ENCODE measurements around the gene C10orf143. TPM values are rescaled to one million over a fixed set of nuclear protein-coding genes. Genes with fewer than 3 reads are reported as not detected.
"Not testable (repeated sequence)": the region's sequence is repeated elsewhere in the genome, so short reads cannot be mapped to it uniquely, and the experiment has no call there.

The C10orf143 gene
- total RNA-seq, 2 experiments from 2014 or later: 5.5 to 5.8 TPM

DNA sequence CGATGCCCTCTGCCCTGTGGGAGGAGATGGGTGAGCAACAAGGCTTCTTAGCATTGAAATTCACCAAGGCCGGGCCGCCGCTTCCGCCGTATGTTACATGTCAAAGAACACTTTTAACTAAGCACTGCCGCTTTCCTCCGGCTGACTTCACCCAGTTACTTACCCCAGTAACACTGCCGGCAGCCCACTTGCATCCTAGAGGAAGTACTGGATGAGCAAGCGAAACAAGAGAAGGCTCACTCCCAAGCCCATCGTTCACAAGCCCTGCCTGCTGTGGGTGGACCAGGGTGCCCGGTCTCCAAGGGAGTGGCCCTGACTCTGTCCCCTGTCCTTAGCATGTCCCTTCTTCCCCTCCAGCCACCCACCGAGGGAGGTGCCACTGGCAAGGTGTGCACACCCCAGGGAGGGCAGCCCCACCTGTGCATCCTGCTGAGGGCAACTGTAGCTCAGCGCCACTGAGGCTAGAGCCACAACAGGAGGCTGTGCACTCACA is 73.4 kb downstream of the C10orf143 start:
- no peak overlapping the region for H3K27ac Mint-ChIP-seq
- no peak overlapping the region for H3K4me3 Mint-ChIP-seq
- H3K9me3 Mint-ChIP-seq: no peaks in the 10 kb centered on the region
- no peaks in the 10 kb centered on the region for H3K36me3 Mint-ChIP-seq (ENCODE audit: low read depth)
- H3K27me3 Mint-ChIP-seq: peaks cover 4% of the 10 kb centered on the region
- no peaks in the 10 kb centered on the region for H3K4me1 Mint-ChIP-seq
- CTCF ChIA-PET: no interaction called here
- no peak for DNase-seq
- POLR2A ChIA-PET: no interaction called here

DNA sequence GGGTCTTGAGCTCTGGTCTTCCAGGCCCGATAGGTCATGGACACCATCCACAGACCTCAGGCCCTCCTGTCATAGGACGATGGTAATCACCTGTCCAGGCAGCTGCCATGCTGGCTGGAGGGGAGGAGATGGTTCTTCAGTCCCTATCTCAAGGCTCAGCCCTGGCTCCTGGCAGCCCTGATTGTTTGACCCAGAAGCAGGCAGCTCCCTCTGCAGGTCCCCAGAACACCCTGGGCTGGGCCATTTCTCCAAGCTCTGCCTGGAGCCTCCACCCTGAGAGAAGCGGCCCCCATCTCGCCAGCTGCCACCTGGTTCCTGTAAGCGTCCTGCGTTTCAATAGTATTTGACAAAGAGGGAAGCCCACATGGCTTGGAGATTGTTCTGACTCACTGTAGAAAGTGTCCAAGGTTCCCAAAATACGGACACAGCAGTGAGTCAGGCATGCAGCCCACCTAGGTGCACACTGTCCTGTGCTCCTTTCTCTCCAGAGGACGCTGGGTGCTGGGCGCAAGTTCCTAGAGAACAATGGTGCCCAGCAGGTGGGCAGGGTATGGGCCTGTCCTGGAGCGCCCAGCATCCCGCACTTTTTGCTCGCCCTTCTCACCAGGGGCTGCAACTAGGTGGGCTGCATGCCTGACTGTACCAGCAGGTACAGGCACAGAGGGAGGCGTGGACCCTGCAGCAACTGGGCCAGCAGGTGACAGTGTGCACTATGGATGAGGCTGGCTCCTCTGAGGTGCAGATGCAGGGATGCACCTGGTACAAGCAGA is 74.1 kb downstream of the C10orf143 start:
- Mint-ChIP-seq H3K27me3 (peaks cover 4% of the 10 kb centered on the region), H3K36me3 (ENCODE audit: low read depth) (no peaks in the 10 kb centered on the region), H3K4me3 (no peak overlapping the region), H3K4me1 (no peaks in the 10 kb centered on the region), H3K27ac (no peak overlapping the region), H3K9me3 (no peaks in the 10 kb centered on the region)
- ChIA-PET POLR2A (no interaction called here), CTCF (no interaction called here)
- DNase-seq: no peak

DNA sequence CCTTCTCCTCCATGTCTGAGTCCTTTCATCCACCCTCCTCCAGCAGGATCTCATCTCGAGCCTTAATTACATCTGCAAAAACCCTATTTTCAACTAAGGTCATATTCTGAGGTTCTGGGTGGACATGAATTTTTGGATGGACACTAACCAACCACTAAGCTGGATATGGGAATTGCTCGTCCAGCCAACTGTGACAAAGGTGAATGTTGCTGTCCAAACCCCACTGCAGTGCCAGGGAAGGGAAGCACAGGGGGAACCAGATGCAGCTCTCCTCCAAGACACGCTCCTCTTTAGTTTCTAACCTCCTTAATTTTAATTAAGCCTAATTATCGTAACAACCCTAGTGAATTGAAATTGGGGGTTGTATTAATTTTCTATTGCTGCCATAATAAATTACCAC is 81.4 kb downstream of the C10orf143 start:
- ChIA-PET CTCF (no interaction called here), POLR2A (no interaction called here)
- H3K9me3 Mint-ChIP-seq: no peaks in the 10 kb centered on the region
- no peaks in the 10 kb centered on the region for H3K4me1 Mint-ChIP-seq
- H3K27me3 Mint-ChIP-seq: no peaks in the 10 kb centered on the region
- DNase-seq: no peak
- H3K36me3 Mint-ChIP-seq (ENCODE audit: low read depth): no peaks in the 10 kb centered on the region
- H3K27ac Mint-ChIP-seq: no peak overlapping the region
- H3K4me3 Mint-ChIP-seq: no peak overlapping the region

DNA sequence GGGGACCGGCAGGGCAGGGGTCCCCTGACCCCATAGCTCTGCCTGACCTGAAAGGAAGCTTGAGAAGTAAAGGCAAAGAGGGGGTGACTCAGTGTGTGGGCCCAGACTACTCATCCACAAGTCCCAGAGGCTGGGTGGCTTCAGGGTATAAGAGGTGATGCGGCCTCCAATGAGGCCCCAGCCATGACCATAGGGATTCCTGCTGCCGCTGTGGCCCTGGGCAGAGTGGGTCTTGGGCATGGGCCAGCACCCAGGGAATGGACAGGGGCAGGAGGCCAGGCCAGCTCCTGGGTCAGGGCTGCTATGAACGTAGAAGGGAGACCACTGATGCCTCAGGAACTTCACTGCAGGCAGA is 82.2 kb downstream of the C10orf143 start:
- no peaks in the 10 kb centered on the region for H3K9me3 Mint-ChIP-seq
- H3K36me3 Mint-ChIP-seq (ENCODE audit: low read depth): no peaks in the 10 kb centered on the region
- no peak overlapping the region for H3K27ac Mint-ChIP-seq
- no peak for DNase-seq
- no peaks in the 10 kb centered on the region for H3K4me1 Mint-ChIP-seq
- POLR2A ChIA-PET: no interaction called here
- H3K4me3 Mint-ChIP-seq: no peak overlapping the region
- H3K27me3 Mint-ChIP-seq: no peaks in the 10 kb centered on the region
- CTCF ChIA-PET: no interaction called here

DNA sequence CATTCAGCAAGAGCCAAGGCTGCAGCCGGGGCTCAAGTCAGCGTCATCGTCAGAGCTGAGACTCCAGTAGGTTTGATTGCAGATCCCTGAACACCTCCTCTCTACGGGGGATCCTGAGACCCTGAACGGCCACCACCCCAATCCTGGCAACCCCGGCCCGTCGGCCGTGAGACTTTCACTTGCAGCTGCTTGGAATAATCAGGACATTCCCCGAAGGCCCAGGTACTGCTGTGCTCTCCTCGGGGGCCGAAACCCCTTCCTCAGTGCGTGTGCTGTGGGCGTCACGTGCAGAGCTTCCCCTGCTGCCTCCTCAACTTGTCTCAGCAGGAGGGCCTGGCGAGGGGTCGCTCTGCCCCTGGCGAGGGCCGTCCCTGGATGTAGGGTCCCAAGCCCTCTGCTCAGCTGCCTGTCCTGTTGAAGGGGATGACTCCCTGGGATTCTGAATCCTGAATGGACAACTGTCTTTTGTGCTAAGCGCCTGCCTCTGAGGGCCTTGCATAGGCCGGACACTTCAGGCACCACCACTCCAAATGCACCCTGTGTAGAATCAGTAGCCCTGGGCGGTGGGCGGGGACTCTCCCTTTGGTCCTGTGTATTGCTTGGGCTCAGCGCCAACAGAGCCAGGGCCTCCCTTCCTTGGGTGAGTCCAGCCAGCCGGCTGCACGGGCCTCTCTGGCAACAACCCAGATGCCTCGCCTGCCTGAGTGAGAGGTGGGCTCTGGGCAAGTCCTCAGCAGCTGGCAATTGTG is 82.7 kb downstream of the C10orf143 start:
- CTCF ChIA-PET: no interaction called here
- Mint-ChIP-seq H3K4me1 (no peaks in the 10 kb centered on the region), H3K36me3 (ENCODE audit: low read depth) (no peaks in the 10 kb centered on the region), H3K4me3 (no peak overlapping the region), H3K9me3 (no peaks in the 10 kb centered on the region), H3K27ac (no peak overlapping the region), H3K27me3 (no peaks in the 10 kb centered on the region)
- POLR2A ChIA-PET: no interaction called here
- DNase-seq: no peak

DNA sequence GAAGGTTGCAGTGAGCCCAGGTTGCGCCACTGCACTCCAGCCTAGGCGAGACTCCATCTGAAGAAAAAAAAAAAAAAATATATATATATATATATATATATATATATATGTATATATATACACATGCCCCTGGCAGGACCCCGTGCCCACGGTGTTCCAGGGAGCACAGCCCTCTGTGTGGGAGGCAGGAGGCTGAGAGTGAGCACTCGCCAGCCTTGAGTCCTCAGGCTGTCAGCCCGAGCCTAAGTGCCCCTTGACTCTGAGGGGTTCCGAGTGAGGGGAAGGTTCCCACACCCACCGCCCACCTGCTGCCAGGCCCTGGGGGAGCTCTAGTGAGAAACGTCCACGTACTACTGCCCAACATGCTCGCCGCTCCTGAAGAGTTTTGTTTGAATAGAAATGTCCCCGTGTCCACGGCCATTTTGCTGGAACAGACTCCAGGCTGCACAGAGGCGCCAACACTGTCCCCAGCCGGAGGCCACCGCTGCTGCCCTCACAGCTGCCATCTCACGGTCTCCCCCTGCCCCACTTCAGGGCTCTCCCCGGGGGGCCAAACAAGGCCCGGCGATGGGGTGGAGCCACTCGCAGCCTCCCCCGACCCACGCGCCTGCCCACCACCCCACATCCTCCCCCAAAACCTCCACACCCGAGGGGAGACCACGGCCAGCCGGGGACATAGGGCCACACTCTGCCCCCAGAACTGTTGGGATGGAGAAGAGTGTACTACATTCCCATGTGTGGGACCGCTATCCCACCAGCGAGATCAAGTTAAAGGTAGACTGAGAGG is 83.8 kb downstream of the C10orf143 start:
- CTCF ChIA-PET: no interaction called here
- no peak for DNase-seq

DNA sequence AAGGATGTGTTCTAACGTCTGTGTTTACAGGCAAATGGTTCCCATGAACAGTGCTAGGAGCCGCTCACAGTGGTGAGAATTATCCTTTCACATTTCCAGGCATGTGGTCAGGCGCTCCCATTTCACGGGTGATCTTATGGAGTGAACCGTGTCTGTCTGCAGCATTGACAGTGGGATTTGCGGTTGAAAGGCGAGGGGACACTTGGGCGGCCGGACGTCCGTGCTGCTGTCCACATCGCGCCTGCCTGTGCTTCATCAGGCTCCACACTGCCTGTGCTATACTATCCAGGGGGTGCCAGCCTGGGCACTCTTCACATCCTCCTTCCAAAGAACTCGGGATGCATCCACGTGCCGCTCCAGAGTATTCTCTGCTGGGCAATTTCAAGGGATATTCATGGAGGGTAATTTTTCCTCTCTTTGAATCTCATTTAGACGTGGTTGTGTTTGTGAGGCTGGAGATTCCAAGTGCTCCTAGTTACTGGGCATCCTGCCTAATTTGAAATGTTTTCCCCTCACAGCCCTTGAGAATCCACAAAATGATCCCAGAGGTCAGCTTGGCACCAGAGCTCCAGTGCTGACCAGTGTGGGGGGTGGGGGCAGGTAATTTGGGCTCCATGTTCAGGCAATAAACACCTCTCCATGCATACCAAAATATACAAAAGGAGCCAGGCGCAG is 84.7 kb downstream of the C10orf143 start:
- ChIA-PET CTCF (no interaction called here), POLR2A (no interaction called here)
- Mint-ChIP-seq H3K36me3 (ENCODE audit: low read depth) (no peaks in the 10 kb centered on the region), H3K9me3 (no peaks in the 10 kb centered on the region), H3K4me1 (peaks cover 9% of the 10 kb centered on the region), H3K4me3 (no peak overlapping the region), H3K27me3 (no peaks in the 10 kb centered on the region), H3K27ac (no peak overlapping the region)
- DNase-seq: no peak

More for the DNA sequence above, 83.8 kb downstream of the C10orf143 start:
- H3K4me1 Mint-ChIP-seq: peaks cover 2% of the 10 kb centered on the region
- no peak overlapping the region for H3K4me3 Mint-ChIP-seq
- no peaks in the 10 kb centered on the region for H3K9me3 Mint-ChIP-seq
- H3K27ac Mint-ChIP-seq: no peak overlapping the region
- POLR2A ChIA-PET: no interaction called here
- no peaks in the 10 kb centered on the region for H3K27me3 Mint-ChIP-seq
- no peaks in the 10 kb centered on the region for H3K36me3 Mint-ChIP-seq (ENCODE audit: low read depth)

DNA sequence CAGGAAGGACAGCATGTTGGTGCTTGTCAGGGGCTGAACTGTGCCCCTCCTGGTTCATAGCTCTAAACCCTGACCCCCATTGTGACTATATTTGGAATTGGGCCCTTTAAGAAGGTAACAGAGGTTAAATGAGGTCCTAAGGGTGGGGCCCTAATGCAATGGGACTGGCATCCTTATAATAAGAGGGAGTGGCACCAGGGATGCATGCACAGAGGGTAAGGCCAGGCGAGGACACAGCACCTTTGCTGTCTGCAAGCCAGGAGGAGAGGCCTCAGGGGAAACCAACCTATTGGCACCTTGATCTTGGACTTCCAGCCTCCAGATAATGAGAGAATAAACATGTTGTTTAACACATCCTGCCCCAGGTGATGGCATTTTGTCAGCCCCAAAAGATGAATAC is 85.3 kb downstream of the C10orf143 start:
- peaks cover 2% of the 10 kb centered on the region for H3K27me3 Mint-ChIP-seq
- H3K36me3 Mint-ChIP-seq (ENCODE audit: low read depth): no peaks in the 10 kb centered on the region
- H3K27ac Mint-ChIP-seq: no peak overlapping the region
- peaks cover 11% of the 10 kb centered on the region for H3K4me1 Mint-ChIP-seq
- DNase-seq: no peak
- H3K9me3 Mint-ChIP-seq: no peaks in the 10 kb centered on the region
- ChIA-PET POLR2A (no interaction called here), CTCF (no interaction called here)
- H3K4me3 Mint-ChIP-seq: no peak overlapping the region

DNA sequence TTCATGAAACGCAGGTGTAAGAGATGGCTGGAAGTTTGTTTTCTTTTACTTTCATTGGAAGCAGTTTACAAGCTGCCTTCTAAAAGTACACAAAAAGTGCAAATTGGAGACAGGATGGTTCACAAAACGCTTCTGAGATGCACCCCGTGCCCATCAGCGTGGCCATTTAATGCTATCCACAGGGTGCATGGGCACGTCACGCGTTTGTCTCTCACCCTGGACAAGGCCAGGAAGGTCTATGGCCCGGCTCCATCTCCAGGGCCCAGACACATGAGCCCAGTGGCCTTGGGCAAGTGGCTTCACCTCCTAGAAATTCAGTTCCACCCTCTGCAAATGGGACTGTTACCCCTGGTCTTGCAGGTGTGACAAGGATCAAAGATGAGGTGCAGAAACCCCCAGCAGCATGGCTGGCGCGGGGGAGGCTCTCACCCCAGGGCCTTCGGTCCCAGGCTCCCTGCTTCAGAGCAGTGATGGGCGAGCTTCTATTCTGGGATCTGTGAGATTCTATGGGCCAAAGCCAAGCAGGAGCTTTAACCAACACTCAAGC is 85.8 kb downstream of the C10orf143 start:
- ChIA-PET POLR2A (no interaction called here), CTCF (no interaction called here)
- Mint-ChIP-seq H3K27me3 (peaks cover 3% of the 10 kb centered on the region), H3K4me3 (no peak overlapping the region), H3K9me3 (no peaks in the 10 kb centered on the region), H3K4me1 (peaks cover 11% of the 10 kb centered on the region), H3K36me3 (ENCODE audit: low read depth) (no peaks in the 10 kb centered on the region), H3K27ac (no peak overlapping the region)
- no peak for DNase-seq

DNA sequence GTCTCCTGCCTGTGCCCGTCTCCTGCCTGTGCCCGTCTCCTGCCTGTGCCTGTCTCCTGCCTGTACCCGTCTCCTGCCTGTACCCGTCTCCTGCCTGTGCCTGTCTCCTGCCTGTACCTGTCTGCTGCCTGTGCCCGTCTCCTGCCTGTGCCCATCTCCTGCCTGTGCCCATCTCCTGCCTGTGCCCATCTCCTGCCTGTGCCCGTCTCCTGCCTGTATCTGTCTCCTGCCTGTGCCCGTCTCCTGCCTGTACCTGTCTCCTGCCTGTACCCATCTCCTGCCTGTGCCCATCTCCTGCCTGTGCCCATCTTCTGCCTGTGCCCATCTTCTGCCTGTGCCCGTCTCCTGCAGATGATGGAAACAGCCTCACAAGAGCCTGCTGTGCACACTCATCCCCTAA is 86.3 kb downstream of the C10orf143 start:
- POLR2A ChIA-PET; H3K4me3 Mint-ChIP-seq; CTCF ChIA-PET; H3K9me3 Mint-ChIP-seq; H3K27me3 Mint-ChIP-seq; H3K27ac Mint-ChIP-seq; DNase-seq; H3K36me3 Mint-ChIP-seq (ENCODE audit: low read depth): not testable (repeated sequence)
- H3K4me1 Mint-ChIP-seq: peaks cover 11% of the 10 kb centered on the region

DNA sequence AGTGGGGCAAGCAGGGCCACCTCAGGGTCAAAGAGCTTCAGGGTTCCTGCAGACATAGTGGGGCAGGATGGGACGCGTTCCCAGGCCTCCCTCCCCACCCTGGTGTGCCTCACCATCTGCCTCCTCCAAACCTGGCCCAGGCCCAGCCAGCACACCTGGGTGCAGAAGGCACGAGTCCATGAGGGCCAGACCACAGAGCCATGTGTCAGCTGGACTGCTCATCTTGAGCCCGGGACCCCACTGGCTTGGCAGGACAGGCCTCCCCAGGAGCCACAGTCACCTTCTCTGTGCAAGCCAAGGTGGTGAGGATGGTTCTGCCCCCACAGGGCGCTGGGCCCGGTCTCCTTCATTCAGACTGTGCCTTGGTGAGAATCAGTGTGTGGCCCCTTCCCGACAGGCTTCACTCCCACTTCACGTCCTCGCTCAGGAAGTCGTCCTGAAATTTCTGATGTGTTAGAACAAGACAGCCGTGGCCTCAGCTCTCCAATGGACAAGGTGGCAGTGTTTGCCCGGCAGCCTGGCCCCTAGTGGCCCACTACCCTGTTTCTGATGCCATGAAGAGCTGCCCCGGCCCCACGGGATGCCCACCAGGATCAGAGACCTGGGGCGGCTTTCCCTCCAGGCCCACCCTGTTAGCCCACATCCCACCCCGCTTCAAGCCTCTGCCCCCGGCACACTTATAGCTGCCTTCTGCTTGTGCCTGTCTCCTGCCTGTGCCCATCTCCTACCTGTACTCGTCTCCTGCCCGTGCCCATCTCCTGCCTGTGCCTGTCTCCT is 87.0 kb downstream of the C10orf143 start:
- Mint-ChIP-seq H3K36me3 (ENCODE audit: low read depth) (no peaks in the 10 kb centered on the region), H3K27ac (no peak overlapping the region), H3K4me1 (peaks cover 11% of the 10 kb centered on the region), H3K9me3 (no peaks in the 10 kb centered on the region), H3K27me3 (peaks cover 3% of the 10 kb centered on the region), H3K4me3 (no peak overlapping the region)
- POLR2A ChIA-PET: no interaction called here
- DNase-seq: no peak
- CTCF ChIA-PET: no interaction called here

All from activated CD4-positive, alpha-beta T cell treated with anti-CD3 and anti-CD28 coated beads, Interleukin-2, amount 10 ng/mL, durations not matched to agents 7 days and 5 days (primary cell).